HepG2 (cell line): ENCODE measurements around the gene CXCL17. TPM values are rescaled to one million over a fixed set of nuclear protein-coding genes. Genes with fewer than 3 reads are reported as not detected.

ENCODE experiments used
- ATAC-seq: fragments of 200-7000 bp; cut with Tn5 transposase; 3 replicates; pipeline ENCODE4 v1.9.1; 2020; ENCODE audit warnings: mild to moderate bottlenecking, moderate library complexity
- BruUV-seq: library from RNA; stranded (reverse); fragments of 400-500 nt; replicated peaks from 2 replicates; lab custom pipeline; 2021; lab: Mats Ljungman, UMichigan
- CTCF ChIA-PET: fragments of 300-600 bp; formaldehyde crosslinking; extraction: SDS; loops from one replicate; lab custom pipeline; 2021; ENCODE audit warnings: low total read pairs, inconsistent platforms, low intra/inter-chr PET ratio; lab: Yijun Ruan, JAX
- POLR2A ChIA-PET: fragments of 350-600 bp; sonication (Branson Sonifier 250); formaldehyde crosslinking; loops from one replicate; lab custom pipeline; 2020; ENCODE audit warnings: antibody characterized with exemption, inconsistent platforms; lab: Yijun Ruan, JAX
- DNase-seq: peaks from one replicate; pipeline ENCODE4 v3.0.0-alpha.2; 2015; ENCODE audit warnings: low spot score
- FAIRE-seq: peaks from 3 replicates; lab custom pipeline; 2011; peaks lifted over from hg19 to GRCh38; lab: Jason Lieb, UNC
- H2AFZ ChIP-seq: one replicate; pipeline ENCODE4 v1.6.1; 2011; ENCODE audit warnings: low read length, inconsistent platforms
- H3K27ac ChIP-seq: fragments of 300-600 bp; 3 replicates; pipeline ENCODE4 v1.8.0; 2011; ENCODE audit warnings: mixed run types, mild to moderate bottlenecking, mixed read lengths, low read length, inconsistent platforms; ENCODE audit not compliant: insufficient read depth; ENCODE audit errors: extremely low read length
- H3K27me3 ChIP-seq, 2 experiments: fragments of 200-600 bp in 1 of 2; 2 replicates in 1 of 2; 3 replicates in 1 of 2; pipeline versions ENCODE4 v1.6.0 to v1.8.0; 2011; ENCODE audit warnings: low read length in 2 of 2, mild to moderate bottlenecking in 2 of 2, moderate library complexity in 2 of 2, inconsistent platforms in 1 of 2; ENCODE audit not compliant: insufficient read depth in 2 of 2, control insufficient read depth in 1 of 2
- H3K36me3 ChIP-seq, 2 experiments: fragments of 200-600 bp in 1 of 2; replicated peaks in 1 of 2; 2 replicates in 1 of 2; 3 replicates in 1 of 2; pipeline versions ENCODE4 v1.5.1 to v1.8.0; 2011; ENCODE audit warnings: low read length in 2 of 2, inconsistent platforms in 1 of 2; ENCODE audit not compliant: insufficient read depth in 2 of 2, control insufficient read depth in 1 of 2
- H3K4me1 ChIP-seq: 2 replicates; pipeline ENCODE4 v1.5.1; 2012; ENCODE audit warnings: low read length, inconsistent platforms; ENCODE audit not compliant: insufficient read depth
- H3K4me2 ChIP-seq: 2 replicates; pipeline ENCODE4 v1.6.0; 2011; ENCODE audit warnings: low read depth, low read length, inconsistent platforms
- H3K4me3 ChIP-seq, 3 experiments: fragments of 200-600 bp in 1 of 3; sonication (generic), shearing (Covaris generic) in 1 of 3; replicated peaks in 1 of 3; 2 replicates each; pipeline ENCODE4 v1.5.1; 2011 to 2016; ENCODE audit warnings: low read length in 3 of 3, inconsistent platforms in 2 of 3, low read depth in 2 of 3, mild to moderate bottlenecking in 2 of 3, control low read depth in 1 of 3, mixed read lengths in 1 of 3; ENCODE audit not compliant: insufficient read depth in 1 of 3
- H3K79me2 ChIP-seq: one replicate; pipeline ENCODE4 v1.6.1; 2011; ENCODE audit warnings: low read length, inconsistent platforms; ENCODE audit not compliant: insufficient read depth
- H3K9ac ChIP-seq: 2 replicates; pipeline ENCODE4 v1.6.0; 2011; ENCODE audit warnings: mild to moderate bottlenecking, low read depth, low read length, inconsistent platforms; ENCODE audit not compliant: insufficient read depth
- H3K9me3 ChIP-seq: 2 replicates; pipeline ENCODE4 v1.5.1; 2012; ENCODE audit warnings: mild to moderate bottlenecking, low read length
- H4K20me1 ChIP-seq: 2 replicates; pipeline ENCODE4 v1.6.0; 2011; ENCODE audit warnings: inconsistent platforms, mild to moderate bottlenecking, low read length, moderate library complexity; ENCODE audit not compliant: insufficient read depth
- ATAD3A ChIP-seq: sonication (generic); formaldehyde crosslinking; IDR thresholded peaks from 2 replicates; pipeline ENCODE4 v1.4.0; 2020; ENCODE audit warnings: missing genetic modification reagents
- ATF3 ChIP-seq: sonication (generic); formaldehyde crosslinking; IDR thresholded peaks from 2 replicates; pipeline ENCODE4 v1.4.0; 2020; ENCODE audit warnings: missing genetic modification reagents
- KLF12 ChIP-seq: sonication (generic); formaldehyde crosslinking; IDR thresholded peaks from 2 replicates; pipeline ENCODE4 v1.4.0; 2020; ENCODE audit warnings: missing genetic modification reagents, borderline replicate concordance
- NR2F2 ChIP-seq: IDR thresholded peaks from 2 replicates; pipeline ENCODE4 v1.6.1; 2012; ENCODE audit warnings: low read depth, inconsistent platforms, borderline replicate concordance
- PCBP1 ChIP-seq: fragments of 200-400 bp; formaldehyde crosslinking; IDR thresholded peaks from 2 replicates; pipeline ENCODE4 v1.6.1; 2017; ENCODE audit warnings: mild to moderate bottlenecking, low read depth, low read length, borderline replicate concordance
- PPARG ChIP-seq: conservative IDR thresholded peaks from 2 replicates; pipeline ENCODE4 v1.6.1; 2016; ENCODE audit warnings: missing biosample characterization, missing genetic modification reagents
- PRPF4 ChIP-seq: fragments of 200-400 bp; formaldehyde crosslinking; IDR thresholded peaks from 2 replicates; pipeline ENCODE4 v1.6.1; 2016; ENCODE audit warnings: low read length, low read depth; ENCODE audit not compliant: poor library complexity, severe bottlenecking
- TEAD3 ChIP-seq: optimal IDR thresholded peaks from 2 replicates; pipeline ENCODE3; 2016; ENCODE audit warnings: borderline replicate concordance
- TFE3 ChIP-seq: IDR thresholded peaks from 2 replicates; pipeline ENCODE4 v1.6.1; 2016
- TOE1 ChIP-seq: sonication (generic); formaldehyde crosslinking; IDR thresholded peaks from 2 replicates; pipeline ENCODE4 v1.4.0; 2020; ENCODE audit warnings: mild to moderate bottlenecking, missing genetic modification reagents
- ZNF331 ChIP-seq: sonication (generic); formaldehyde crosslinking; IDR thresholded peaks from 2 replicates; pipeline ENCODE4 v1.4.0; 2020; ENCODE audit warnings: missing genetic modification reagents
- ZNF484 ChIP-seq: sonication (generic); formaldehyde crosslinking; IDR thresholded peaks from 2 replicates; pipeline ENCODE4 v1.5.1; 2020; ENCODE audit warnings: mild to moderate bottlenecking, low read depth, missing genetic modification reagents, borderline replicate concordance
- ZNF703 ChIP-seq: sonication (generic); formaldehyde crosslinking; IDR thresholded peaks from 2 replicates; pipeline ENCODE4 v1.5.1; 2020; ENCODE audit warnings: missing genetic modification reagents, mild to moderate bottlenecking, moderate library complexity, borderline replicate concordance
- WGBS: methylation state at CpG from one replicate; pipeline ENCODE4 v1.1.6; 2017; ENCODE audit warnings: low lambda C conversion rate; 5-methylcytosine and 5-hydroxymethylcytosine counted together
- in situ Hi-C: cut with HindIII; loops from 2 replicates; pipeline ENCODE4 v1.10.0; 2017; ENCODE audit warnings: low pct_unique_long_range_greater_than_20kb; ENCODE audit not compliant: extremely low pct_ligation_motif_present
- intact Hi-C: fragments of 100-400 bp; cut with micrococcal nuclease; formaldehyde crosslinking; loops from one replicate; pipeline ENCODE4 v1.10.0; 2022; ENCODE audit not compliant: unreplicated experiment
- polyA plus RNA-seq, 8 experiments: library from polyadenylated mRNA; depleted of rRNA in 3 of 8; stranded (reverse) in 7 of 8; unstranded in 1 of 8; fragments of >200 nt; fragmentation: Illumina TruSeq in 4 of 8; extraction: Trizol in 4 of 8; gene quantifications; 2 replicates each; pipeline versions ENCODE4 v1.2.1 to v1.2.3, GENCODE V29; 2011 to 2016; ENCODE audit warnings: low read depth in 4 of 8, missing spikeins in 1 of 8, mixed read lengths in 1 of 8; ENCODE audit not compliant: insufficient read depth in 1 of 8
- total RNA-seq, 5 experiments: library from RNA; depleted of rRNA; stranded (reverse); fragments of >200 nt; fragmentation: Illumina TruSeq; extraction: Trizol; gene quantifications; 2 replicates each; pipeline ENCODE4 v1.2.3, GENCODE V29; 2016; ENCODE audit warnings: low read depth in 1 of 5

CXCL17 gene
- total and polyA plus RNA-seq, 2 of the 13 experiments (the other 11 are each of a cell fraction or from before 2014, with no cell fraction given), result 0.12 TPM; not detected in 1

GRCh38 chr19:42477933-42478332 is 35.2 kb upstream of the CXCL17 start:
- peaks cover 44% of the 10 kb centered on the region for H3K4me1 ChIP-seq
- no peak overlapping the region for H3K4me2 ChIP-seq
- H4K20me1 ChIP-seq, result no peaks in the 10 kb centered on the region
- WGBS, result 98% methylated on average over 2 of the region's 2 CpGs
- ChIA-PET POLR2A (interaction anchor here (1.8 kb wide), 1 partner anchor 20 kb away, joined by 6 read pairs; no protein-coding TSS in a partner anchor), CTCF (no interaction called here)
- H3K4me3 ChIP-seq, result no peak overlapping the region
- TF ChIP-seq ZNF703 (CRISPR knock-in tag) (no peak), PCBP1 (no peak), TOE1 (CRISPR knock-in tag) (no peak), NR2F2 (no peak), ATF3 (CRISPR knock-in tag) (no peak), ZNF331 (CRISPR knock-in tag) (no peak), PPARG (CRISPR knock-in tag) (no peak), PRPF4 (no peak), TFE3 (no peak), ATAD3A (no peak), KLF12 (no peak), TEAD3 (CRISPR knock-in tag) (no peak), ZNF484 (CRISPR knock-in tag) (no peak)
- no peak overlapping the region for H3K9ac ChIP-seq
- no TSS peak for BruUV-seq
- H3K27me3 ChIP-seq, result no peaks in the 10 kb centered on the region
- in situ Hi-C loops (no loop called here), intact Hi-C loops (no loop called here)
- H3K9me3 ChIP-seq, result no peaks in the 10 kb centered on the region
- DNase-seq (no peak), ATAC-seq (no peak), FAIRE-seq (no peak)
- H3K27ac ChIP-seq, result no peak overlapping the region
- no peak overlapping the region for H2AFZ ChIP-seq
- no peaks in the 10 kb centered on the region for H3K79me2 ChIP-seq
- no peaks in the 10 kb centered on the region for H3K36me3 ChIP-seq
